T-cell (primary cell): ENCODE data around the gene LRRC57. TPM values are rescaled to one million over a fixed set of nuclear protein-coding genes. Genes with fewer than 3 reads are reported as not detected.

Experiments used
- ATAC-seq, 4 experiments: fragments of 200-7000 bp in 3 of 4; fragments of 150-1000 bp in 1 of 4; cut with Tn5 transposase; replicated peaks in 1 of 4; 1 replicate in 3 of 4; 2 replicates in 1 of 4; pipeline ENCODE4 v1.10.0; 2021; ENCODE audit warnings: moderate library complexity in 3 of 4, mild to moderate bottlenecking in 2 of 4, moderate number of reproducible peaks in 1 of 4
- CTCF ChIA-PET, 2 donors: fragments of 300-600 bp; sonication (Branson Sonifier 250); formaldehyde crosslinking; loops; one replicate each; lab custom pipeline; 2022; ENCODE audit warnings: antibody characterized with exemption in 2 of 2; lab: Charles Lee
- POLR2A ChIA-PET, 2 donors: fragments of 300-600 bp; sonication (Branson Sonifier 250); formaldehyde crosslinking; loops; one replicate each; lab custom pipeline; 2022; ENCODE audit warnings: antibody characterized with exemption in 2 of 2; lab: Charles Lee
- DNase-seq, 35 experiments: peaks; one replicate each; pipeline versions ENCODE4 v3.0.0 to v3.0.0-alpha.2; 2013 to 2023
- H3K27ac ChIP-seq: one replicate; pipeline ENCODE4 v1.5.1; 2013; ENCODE audit warnings: low read length
- H3K27me3 ChIP-seq, 2 experiments: replicated peaks in 1 of 2; 1 replicate in 1 of 2; 2 replicates in 1 of 2; pipeline versions ENCODE4 v1.6.1 to v1.7.0; 2013; ENCODE audit warnings: low read length in 1 of 2, mixed read lengths in 1 of 2; ENCODE audit not compliant: control insufficient read depth in 2 of 2, insufficient read depth in 2 of 2; ENCODE audit errors: extremely low read depth in 1 of 2
- H3K36me3 ChIP-seq, 2 donors: 1 replicate in 1 of 2; 2 replicates in 1 of 2; pipeline versions ENCODE4 v1.6.1 to v1.7.0; 2013; ENCODE audit warnings: low read length in 1 of 2; ENCODE audit not compliant: control insufficient read depth in 2 of 2, insufficient read depth in 1 of 2; ENCODE audit errors: extremely low read depth in 1 of 2
- H3K4me1 ChIP-seq, 2 experiments: 1 replicate in 1 of 2; 2 replicates in 1 of 2; pipeline versions ENCODE4 v1.6.1 to v1.7.0; 2013; ENCODE audit warnings: low read length in 2 of 2, mixed read lengths in 1 of 2; ENCODE audit not compliant: insufficient read depth in 2 of 2, control insufficient read depth in 1 of 2; ENCODE audit errors: extremely low read depth in 1 of 2
- H3K4me3 ChIP-seq, 2 donors: 1 replicate in 1 of 2; 2 replicates in 1 of 2; pipeline versions ENCODE4 v1.5.1 to v1.7.0; 2013; ENCODE audit warnings: mild to moderate bottlenecking in 2 of 2, low read length in 1 of 2, moderate library complexity in 1 of 2; ENCODE audit not compliant: control insufficient read depth in 1 of 2; ENCODE audit errors: extremely low read depth in 1 of 2
- H3K9me3 ChIP-seq: 2 replicates; pipeline ENCODE4 v1.7.0; 2013
- H3K27ac Mint-ChIP-seq, 2 donors: one replicate each; pipeline ENCODE4 v1.8.0; 2020 to 2021; ENCODE audit warnings: mild to moderate bottlenecking in 2 of 2, mixed read lengths in 2 of 2
- H3K27me3 Mint-ChIP-seq, 2 donors: one replicate each; pipeline ENCODE4 v1.8.0; 2021 to 2022; ENCODE audit warnings: mixed read lengths in 2 of 2
- H3K36me3 Mint-ChIP-seq: one replicate; pipeline ENCODE4 v1.8.0; 2021; ENCODE audit warnings: mixed read lengths
- H3K4me1 Mint-ChIP-seq, 3 donors: one replicate each; pipeline ENCODE4 v1.8.0; 2020 to 2022; ENCODE audit warnings: mixed read lengths in 3 of 3, mild to moderate bottlenecking in 1 of 3
- H3K4me3 Mint-ChIP-seq, 3 donors: one replicate each; pipeline ENCODE4 v1.8.0; 2020 to 2022; ENCODE audit warnings: mild to moderate bottlenecking in 3 of 3, mixed read lengths in 3 of 3, moderate library complexity in 3 of 3
- H3K9me3 Mint-ChIP-seq, 3 donors: one replicate each; pipeline ENCODE4 v1.8.0; 2020 to 2022; ENCODE audit warnings: mixed read lengths in 3 of 3
- WGBS: methylation state at CpG from one replicate; pipeline ENCODE4 v1.1.5; 2013; ENCODE audit warnings: missing lambda C conversion rate; ENCODE audit not compliant: insufficient coverage; 5-methylcytosine and 5-hydroxymethylcytosine counted together
- total RNA-seq, 35 experiments: library from RNA in 6 of 35; stranded (reverse) in 6 of 35; fragments of 120-200 nt in 1 of 35; gene quantifications; one replicate each; pipeline versions ENCODE4 v1.2.1 to v1.2.4 and lab custom pipeline; 2013 to 2026

LRRC57 gene
- total RNA-seq, 5 donors from 2014 or later (not counting 1 experiment from before 2014, with no cell fraction given), result 13.4 to 24.6 (median 18.4) TPM

GRCh38 chr15:42498212-42499068 is 50.2 kb downstream of the LRRC57 start:
- Histone ChIP-seq H3K36me3 (peaks cover 0 to 3% of the 10 kb centered on the region in 2 donors), H3K27ac (no peak overlapping the region), H3K4me1 (peaks cover 21 to 44% of the 10 kb centered on the region in 2 experiments), H3K4me3 (no peak overlapping the region), H3K9me3 (no peaks in the 10 kb centered on the region), H3K27me3 (no peaks in the 10 kb centered on the region)
- WGBS, result 80% methylated on average over 2 of the region's 6 CpGs
- H3K9me3 Mint-ChIP-seq, result no peaks in the 10 kb centered on the region
- no peak for ATAC-seq
- H3K27me3 Mint-ChIP-seq, result no peaks in the 10 kb centered on the region
- CTCF ChIA-PET, result no interaction called here
- POLR2A ChIA-PET, result interaction anchor here (0.6 to 0.9 kb wide), 3 partner anchors 9 to 526 kb away, joined by 3 read pairs; partner anchors contain the start of gene EHD4 (in 1 of the 2)
- H3K27ac Mint-ChIP-seq, result peak overlapping the region; percentile 21 to 61
- DNase-seq, result no peak
- peak overlapping the region in 2 of 3 donors; percentile 1 to 97 for H3K4me3 Mint-ChIP-seq
- peaks cover 68 to 73% (median 73%) of the 10 kb centered on the region in 3 donors for H3K4me1 Mint-ChIP-seq
- H3K36me3 Mint-ChIP-seq, result no peaks in the 10 kb centered on the region

DNA sequence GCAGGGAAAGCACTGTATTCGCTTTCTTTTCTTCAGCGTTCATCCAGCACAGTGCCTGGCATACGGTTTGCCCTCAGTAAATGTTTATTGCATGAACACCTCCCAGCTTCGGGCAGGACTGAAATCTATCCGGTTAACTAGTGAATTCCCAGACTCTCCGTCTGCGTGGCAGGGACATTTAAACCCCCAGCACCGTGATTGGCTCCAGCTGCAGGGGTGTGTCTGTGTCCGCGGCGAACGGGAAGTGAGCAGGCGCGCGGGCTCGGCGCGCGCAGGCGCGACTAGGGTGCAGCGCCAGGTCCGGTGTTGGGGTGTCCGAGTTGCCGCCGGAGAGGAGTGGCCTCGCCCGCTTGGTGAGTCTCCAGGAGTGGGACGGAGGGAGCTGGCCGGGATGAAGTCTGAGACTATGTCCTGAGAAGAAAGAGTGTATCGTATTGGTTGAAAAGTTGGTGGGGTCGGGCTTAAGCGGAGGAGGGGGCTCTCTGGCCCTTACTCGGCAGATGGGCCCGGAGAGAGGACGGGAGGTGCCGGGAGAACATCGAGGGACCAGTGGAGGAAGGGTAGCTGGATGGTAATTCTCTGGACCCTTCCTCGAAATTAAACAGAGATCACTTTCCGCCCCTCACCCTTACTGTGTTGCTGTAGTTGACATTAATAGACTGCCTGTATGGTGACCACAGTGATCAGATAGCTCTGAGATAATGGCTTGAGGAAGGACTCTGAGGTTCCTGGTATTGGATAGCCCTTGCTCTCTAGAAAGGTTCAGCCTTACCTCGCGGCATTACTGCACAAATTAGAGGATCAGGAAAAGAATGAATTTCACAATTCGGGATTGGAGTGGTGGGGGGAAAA is 53.0 kb downstream of the LRRC57 start, which contains the start of gene SNAP23:
Gene SNAP23, plus strand, starts transcription at position 274 of the 852 bp plus-strand sequence. CDS start 16,213 bp downstream, outside the sequence.
- no peaks in the 10 kb centered on the region for H3K27me3 ChIP-seq
- no peaks in the 10 kb centered on the region for H3K36me3 ChIP-seq
- peak; percentile 59 to 87 (median 74) for DNase-seq
- peaks cover 28 to 52% of the 10 kb centered on the region in 2 experiments for H3K4me1 ChIP-seq
- CTCF ChIA-PET, result interaction anchor here in 1 of 2 donors (1.3 kb wide), 1 partner anchor 80 kb away, joined by 3 read pairs; the partner anchor contains the start of gene STARD9
- peak within 1 kb of the TSS; percentile 85 to 94 for H3K4me3 ChIP-seq
- POLR2A ChIA-PET, result interaction anchor here in 1 of 2 donors (1.2 kb wide), 1 partner anchor 53 kb away, joined by 3 read pairs; the partner anchor contains the start of genes HAUS2 and LRRC57
- H3K27ac ChIP-seq, result peak within 1 kb of the TSS; percentile 53
- H3K9me3 Mint-ChIP-seq, result no peaks in the 10 kb centered on the region
- H3K4me1 Mint-ChIP-seq, result peaks cover 72 to 81% (median 72%) of the 10 kb centered on the region in 3 donors
- H3K9me3 ChIP-seq, result no peaks in the 10 kb centered on the region
- H3K27ac Mint-ChIP-seq, result peak within 1 kb of the TSS; percentile 95 to 97
- under 1% methylated on average over 30 of the region's 43 CpGs for WGBS
- ATAC-seq, result peak; percentile 89 to 92 (median 91)
- no peaks in the 10 kb centered on the region for H3K27me3 Mint-ChIP-seq
- H3K36me3 Mint-ChIP-seq, result no peaks in the 10 kb centered on the region
- peak within 1 kb of the TSS; percentile 97 to 98 (median 98) for H3K4me3 Mint-ChIP-seq

DNA sequence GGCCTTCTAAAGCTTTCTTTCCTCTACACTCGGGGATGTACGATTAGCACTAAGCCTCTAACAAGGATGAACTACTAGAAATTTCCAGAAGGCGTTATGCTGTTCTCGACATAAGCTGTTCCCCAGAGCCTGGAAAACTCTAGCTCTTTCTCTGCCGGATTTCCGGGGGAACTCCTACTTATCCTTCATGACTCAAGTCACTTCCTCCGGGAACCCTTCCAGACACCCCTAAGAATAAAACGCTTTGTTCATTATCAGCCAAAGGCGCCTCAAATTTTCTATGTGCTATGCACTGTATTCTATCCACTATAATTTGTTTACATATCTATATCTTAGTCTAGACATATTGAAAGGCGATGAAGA is 53.6 kb downstream of the LRRC57 start:
- Mint-ChIP-seq H3K27me3 (no peaks in the 10 kb centered on the region), H3K27ac (peak overlapping the region; percentile 95 to 97), H3K9me3 (no peaks in the 10 kb centered on the region), H3K4me3 (peak overlapping the region; percentile 97 to 98 (median 98)), H3K4me1 (peaks cover 66 to 79% (median 67%) of the 10 kb centered on the region in 3 donors), H3K36me3 (no peaks in the 10 kb centered on the region)
- 19% methylated on average over 7 of the region's 10 CpGs for WGBS
- no peaks in the 10 kb centered on the region for H3K36me3 ChIP-seq
- peaks cover 29 to 54% of the 10 kb centered on the region in 2 experiments for H3K4me1 ChIP-seq
- CTCF ChIA-PET, result interaction anchor here in 1 of 2 donors (1.3 kb wide), 1 partner anchor 80 kb away, joined by 3 read pairs; the partner anchor contains the start of gene STARD9
- no peaks in the 10 kb centered on the region for H3K27me3 ChIP-seq
- no peaks in the 10 kb centered on the region for H3K9me3 ChIP-seq
- peak overlapping the region; percentile 53 for H3K27ac ChIP-seq
- POLR2A ChIA-PET, result interaction anchor here in 1 of 2 donors (1.2 kb wide), 1 partner anchor 54 kb away, joined by 3 read pairs; the partner anchor contains the start of genes HAUS2 and LRRC57
- peak overlapping the region; percentile 85 to 94 for H3K4me3 ChIP-seq
- ATAC-seq, result no peak
- DNase-seq, result peak in 1 of 35 experiments; percentile 51

DNA sequence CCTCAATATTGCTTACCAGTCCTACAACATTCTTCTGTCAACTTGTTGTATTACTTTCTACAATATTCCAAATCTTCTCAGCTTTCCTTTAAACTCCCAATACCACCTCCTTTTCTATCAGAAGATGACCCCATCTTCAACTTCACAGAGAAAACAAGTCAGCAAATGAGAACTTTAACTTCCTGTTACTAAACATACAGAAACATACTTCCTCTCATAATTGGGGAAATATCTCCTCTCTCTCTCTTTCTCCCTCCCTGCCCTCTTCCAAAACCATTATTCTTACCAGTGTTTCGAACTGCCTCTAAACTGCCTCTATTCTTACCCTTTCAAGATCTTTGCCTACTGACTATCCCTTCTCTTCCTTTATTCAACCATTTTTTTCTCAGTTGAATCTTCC is 54.9 kb downstream of the LRRC57 start:
- peaks cover 63 to 76% (median 63%) of the 10 kb centered on the region in 3 donors for H3K4me1 Mint-ChIP-seq
- no peak for ATAC-seq
- no peaks in the 10 kb centered on the region for H3K9me3 Mint-ChIP-seq
- Histone ChIP-seq H3K27ac (no peak overlapping the region), H3K9me3 (no peaks in the 10 kb centered on the region), H3K36me3 (no peaks in the 10 kb centered on the region), H3K4me3 (no peak overlapping the region), H3K4me1 (peaks cover 30 to 62% of the 10 kb centered on the region in 2 experiments), H3K27me3 (no peaks in the 10 kb centered on the region)
- CTCF ChIA-PET, result no interaction called here
- WGBS, result 73% methylated on average over 1 of the region's 1 CpG
- no peaks in the 10 kb centered on the region for H3K36me3 Mint-ChIP-seq
- POLR2A ChIA-PET, result interaction anchor here (0.6 kb wide), 2 partner anchors 22 to 81 kb away, joined by 3 to 4 read pairs; no protein-coding TSS in a partner anchor
- no peak for DNase-seq
- H3K4me3 Mint-ChIP-seq, result peak overlapping the region; percentile 51 to 97 (median 65)
- H3K27ac Mint-ChIP-seq, result peak overlapping the region; percentile 74 to 79
- H3K27me3 Mint-ChIP-seq, result no peaks in the 10 kb centered on the region

DNA sequence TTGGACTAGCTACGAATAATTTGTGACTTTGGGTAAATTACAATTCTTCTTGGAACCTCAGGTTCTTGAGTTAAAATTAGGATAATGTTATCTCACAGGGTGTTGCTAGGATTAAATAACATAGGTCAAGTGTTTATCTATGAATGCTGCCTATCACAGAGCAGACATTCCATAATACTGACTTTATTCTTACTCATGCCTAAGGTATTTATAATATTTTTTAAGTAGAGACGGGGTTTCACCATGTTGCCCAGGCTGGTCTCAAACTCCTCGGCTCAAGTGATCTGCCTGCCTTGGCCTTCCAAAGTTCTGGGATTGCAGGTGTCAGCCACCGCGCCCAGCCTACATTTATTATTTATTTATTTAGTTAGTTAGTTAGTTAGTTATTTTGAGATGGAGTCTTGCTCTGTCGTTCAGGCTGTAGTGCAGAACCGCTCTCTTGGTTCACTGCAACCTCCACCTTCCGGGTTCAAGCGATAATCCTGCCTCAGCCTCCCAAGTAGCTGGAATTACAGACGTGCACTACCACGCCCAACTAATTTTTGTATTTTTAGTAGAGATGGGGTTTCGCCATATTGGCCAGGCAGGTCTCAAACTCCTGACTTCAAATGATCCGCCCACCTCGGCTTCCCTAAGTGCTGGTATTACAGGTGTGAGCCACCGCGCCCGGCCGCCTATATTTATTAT is 56.9 kb downstream of the LRRC57 start:
- H3K9me3 Mint-ChIP-seq, result no peaks in the 10 kb centered on the region
- Histone ChIP-seq H3K36me3 (no peaks in the 10 kb centered on the region), H3K27me3 (no peaks in the 10 kb centered on the region), H3K27ac (peak overlapping the region; percentile 89), H3K4me1 (peaks cover 29 to 47% of the 10 kb centered on the region in 2 experiments), H3K4me3 (peak overlapping the region; percentile 93 to 100), H3K9me3 (no peaks in the 10 kb centered on the region)
- DNase-seq, result no peak
- H3K4me3 Mint-ChIP-seq, result peak overlapping the region; percentile 95 to 98 (median 96)
- WGBS, result 85% methylated on average over 7 of the region's 18 CpGs
- peaks cover 57 to 72% (median 59%) of the 10 kb centered on the region in 3 donors for H3K4me1 Mint-ChIP-seq
- ChIA-PET CTCF (no interaction called here), POLR2A (interaction anchor here (0.5 to 0.6 kb wide), 3 partner anchors 83 to 1194 kb away, joined by 3 to 5 read pairs (median 3); partner anchors contain the start of genes GANC (in 1 of the 2), STARD9 (in 1 of the 2) and TMEM87A (in 1 of the 2))
- no peak for ATAC-seq
- H3K27ac Mint-ChIP-seq, result peak overlapping the region; percentile 97 to 98
- no peaks in the 10 kb centered on the region for H3K36me3 Mint-ChIP-seq
- no peaks in the 10 kb centered on the region for H3K27me3 Mint-ChIP-seq
